22Rv1 (cell line): Measurements from ENCODE around the gene ZNRF1.

Experiments used
- ZFX ChIP-seq: fragments of 450-650 bp; IDR thresholded peaks from 2 replicates; pipeline ENCODE4 v1.6.1; 2017; ENCODE audit warnings: antibody characterized with exemption, borderline replicate concordance
- TF ChIP-seq, protein P1 (sequence below): fragments of 450-650 bp; IDR thresholded peaks from 2 replicates; pipeline ENCODE4 v1.5.1; 2017; ENCODE audit warnings: mild to moderate bottlenecking

- TF ChIP-seq, protein P1, sequence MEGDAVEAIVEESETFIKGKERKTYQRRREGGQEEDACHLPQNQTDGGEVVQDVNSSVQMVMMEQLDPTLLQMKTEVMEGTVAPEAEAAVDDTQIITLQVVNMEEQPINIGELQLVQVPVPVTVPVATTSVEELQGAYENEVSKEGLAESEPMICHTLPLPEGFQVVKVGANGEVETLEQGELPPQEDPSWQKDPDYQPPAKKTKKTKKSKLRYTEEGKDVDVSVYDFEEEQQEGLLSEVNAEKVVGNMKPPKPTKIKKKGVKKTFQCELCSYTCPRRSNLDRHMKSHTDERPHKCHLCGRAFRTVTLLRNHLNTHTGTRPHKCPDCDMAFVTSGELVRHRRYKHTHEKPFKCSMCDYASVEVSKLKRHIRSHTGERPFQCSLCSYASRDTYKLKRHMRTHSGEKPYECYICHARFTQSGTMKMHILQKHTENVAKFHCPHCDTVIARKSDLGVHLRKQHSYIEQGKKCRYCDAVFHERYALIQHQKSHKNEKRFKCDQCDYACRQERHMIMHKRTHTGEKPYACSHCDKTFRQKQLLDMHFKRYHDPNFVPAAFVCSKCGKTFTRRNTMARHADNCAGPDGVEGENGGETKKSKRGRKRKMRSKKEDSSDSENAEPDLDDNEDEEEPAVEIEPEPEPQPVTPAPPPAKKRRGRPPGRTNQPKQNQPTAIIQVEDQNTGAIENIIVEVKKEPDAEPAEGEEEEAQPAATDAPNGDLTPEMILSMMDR, result no peak
- no peak for TF ChIP-seq ZFX
These were observed 106.0 kb downstream of the ZNRF1 start for GRCh38 chr16:75104836-75105235.
